ENCODE data around the gene SP1. TPM values are rescaled to one million over a fixed set of nuclear protein-coding genes. Genes with fewer than 3 reads are reported as not detected.
"Not testable (repeated sequence)": the region's sequence is repeated elsewhere in the genome, so short reads cannot be mapped to it uniquely, and the experiment has no call there.

The SP1 gene
- polyA plus RNA-seq, 6 donors from 2014 or later: 8.3 to 17.5 (median 12.7) TPM

GRCh38 chr12:53424626-53425514, 44.9 kb downstream of the SP1 start:
- peaks cover 6 to 15% (median 8%) of the 10 kb centered on the region in 3 donors for H3K4me1 Mint-ChIP-seq
- H3K27ac Mint-ChIP-seq: peak overlapping the region in 1 of 6 donors; percentile 72
- no peaks in the 10 kb centered on the region for H3K9me3 Mint-ChIP-seq
- ATAC-seq (ENCODE audit: low read depth in 2 of 2) (no peak), DNase-seq (no peak)
- H3K27me3 Mint-ChIP-seq: no peaks in the 10 kb centered on the region
- H3K36me3 Mint-ChIP-seq: no peaks in the 10 kb centered on the region
- no peak overlapping the region for H3K4me3 Mint-ChIP-seq

- Mint-ChIP-seq H3K27ac (no peak overlapping the region), H3K36me3 (no peaks in the 10 kb centered on the region), H3K27me3 (no peaks in the 10 kb centered on the region), H3K4me1 (peaks cover 6 to 12% (median 7%) of the 10 kb centered on the region in 3 donors), H3K4me3 (peak overlapping the region in 1 of 8 donors; percentile 29), H3K9me3 (no peaks in the 10 kb centered on the region)
- no peak for ATAC-seq (ENCODE audit: low read depth in 2 of 2)
- DNase-seq: no peak
These were observed 45.7 kb downstream of the SP1 start for GRCh38 chr12:53425515-53426150.

- no peak overlapping the region for H3K4me3 Mint-ChIP-seq
- H3K36me3 Mint-ChIP-seq: no peaks in the 10 kb centered on the region
- no peaks in the 10 kb centered on the region for H3K27me3 Mint-ChIP-seq
- DNase-seq: no peak
- H3K4me1 Mint-ChIP-seq: no peaks in the 10 kb centered on the region
- peak overlapping the region in 2 of 6 donors; percentile 38 to 68 for H3K27ac Mint-ChIP-seq
- H3K9me3 Mint-ChIP-seq: no peaks in the 10 kb centered on the region
- ATAC-seq (ENCODE audit: low read depth in 2 of 2): no peak
These were observed 48.1 kb downstream of the SP1 start for GRCh38 chr12:53427905-53428594.

- Mint-ChIP-seq H3K27me3 (no peaks in the 10 kb centered on the region), H3K9me3 (no peaks in the 10 kb centered on the region), H3K27ac (no peak overlapping the region), H3K4me1 (no peaks in the 10 kb centered on the region), H3K4me3 (no peak overlapping the region), H3K36me3 (no peaks in the 10 kb centered on the region)
- no peak for ATAC-seq (ENCODE audit: low read depth in 2 of 2)
- no peak for DNase-seq
These were observed 48.8 kb downstream of the SP1 start for GRCh38 chr12:53428741-53429140.

GRCh38 chr12:53430116-53430515, 50.1 kb downstream of the SP1 start:
- Mint-ChIP-seq H3K27me3 (no peaks in the 10 kb centered on the region), H3K4me3 (no peak overlapping the region), H3K27ac (no peak overlapping the region), H3K9me3 (no peaks in the 10 kb centered on the region), H3K36me3 (no peaks in the 10 kb centered on the region), H3K4me1 (no peaks in the 10 kb centered on the region)
- ATAC-seq (ENCODE audit: low read depth in 2 of 2) (no peak), DNase-seq (no peak)

- no peak overlapping the region for H3K4me3 Mint-ChIP-seq
- no peaks in the 10 kb centered on the region for H3K27me3 Mint-ChIP-seq
- ATAC-seq (ENCODE audit: low read depth in 2 of 2) (no peak), DNase-seq (no peak)
- H3K36me3 Mint-ChIP-seq: no peaks in the 10 kb centered on the region
- no peaks in the 10 kb centered on the region for H3K9me3 Mint-ChIP-seq
- no peaks in the 10 kb centered on the region for H3K4me1 Mint-ChIP-seq
- H3K27ac Mint-ChIP-seq: no peak overlapping the region
These were observed 51.2 kb downstream of the SP1 start for GRCh38 chr12:53431187-53431586.

GRCh38 chr12:53435326-53435725, 55.4 kb downstream of the SP1 start:
- not testable (repeated sequence) for H3K9me3 Mint-ChIP-seq; H3K36me3 Mint-ChIP-seq; H3K4me3 Mint-ChIP-seq; DNase-seq; H3K27me3 Mint-ChIP-seq; H3K27ac Mint-ChIP-seq; ATAC-seq (ENCODE audit: low read depth in 2 of 2); H3K4me1 Mint-ChIP-seq

GRCh38 chr12:53439582-53439981, 59.6 kb downstream of the SP1 start:
- not testable (repeated sequence) for DNase-seq; H3K9me3 Mint-ChIP-seq; ATAC-seq (ENCODE audit: low read depth in 2 of 2); H3K36me3 Mint-ChIP-seq; H3K27me3 Mint-ChIP-seq
- Mint-ChIP-seq H3K27ac (peak overlapping the region in 2 of 6 donors; percentile 44 to 69), H3K4me1 (peaks cover 16 to 38% (median 18%) of the 10 kb centered on the region in 3 donors), H3K4me3 (peak overlapping the region in 3 of 8 donors; percentile 27 to 66 (median 65))

GRCh38 chr12:53441040-53441833, 61.3 kb downstream of the SP1 start, which contains the start of gene PRR13:
PRR13 (plus strand) TSS chr12:53441734; CDS start chr12:53442715, 981 bp downstream.
- DNase-seq (peak; percentile 95), ATAC-seq (ENCODE audit: low read depth in 2 of 2) (peak; percentile 96 to 98)
- Mint-ChIP-seq H3K4me1 (peaks cover 21 to 48% (median 30%) of the 10 kb centered on the region in 3 donors), H3K36me3 (no peaks in the 10 kb centered on the region), H3K27ac (peak within 1 kb of the TSS; percentile 66 to 99 (median 97)), H3K9me3 (peaks cover 0 to 1% (median 0%) of the 10 kb centered on the region in 7 donors), H3K4me3 (peak within 1 kb of the TSS; percentile 88 to 100 (median 98)), H3K27me3 (no peaks in the 10 kb centered on the region)

GRCh38 chr12:53443955-53444354, 64.0 kb downstream of the SP1 start:
- Mint-ChIP-seq H3K4me3 (peak overlapping the region; percentile 35 to 99 (median 66)), H3K27ac (peak overlapping the region in 2 of 6 donors; percentile 11 to 93), H3K27me3 (no peaks in the 10 kb centered on the region), H3K9me3 (peaks cover 0 to 1% (median 0%) of the 10 kb centered on the region in 7 donors), H3K36me3 (peaks cover 0 to 4% of the 10 kb centered on the region in 2 donors), H3K4me1 (peaks cover 21 to 56% (median 35%) of the 10 kb centered on the region in 3 donors)
- no peak for ATAC-seq (ENCODE audit: low read depth in 2 of 2)
- no peak for DNase-seq

- H3K27me3 Mint-ChIP-seq; DNase-seq; ATAC-seq (ENCODE audit: low read depth in 2 of 2); H3K9me3 Mint-ChIP-seq; H3K36me3 Mint-ChIP-seq: not testable (repeated sequence)
- Mint-ChIP-seq H3K27ac (peak overlapping the region in 4 of 6 donors; percentile 20 to 81 (median 52)), H3K4me1 (peaks cover 21 to 56% (median 35%) of the 10 kb centered on the region in 3 donors), H3K4me3 (peak overlapping the region in 5 of 8 donors; percentile 9 to 99 (median 47))
These were observed 64.8 kb downstream of the SP1 start for GRCh38 chr12:53444593-53445325.

- Mint-ChIP-seq H3K4me1 (peaks cover 32 to 46% (median 41%) of the 10 kb centered on the region in 3 donors), H3K27me3 (no peaks in the 10 kb centered on the region), H3K36me3 (peaks cover 8 to 13% of the 10 kb centered on the region in 2 donors), H3K27ac (no peak overlapping the region), H3K9me3 (no peaks in the 10 kb centered on the region), H3K4me3 (no peak overlapping the region)
- no peak for DNase-seq
- ATAC-seq (ENCODE audit: low read depth in 2 of 2): no peak
These were observed 71.0 kb downstream of the SP1 start for GRCh38 chr12:53450936-53451335.
